H1 (cell line): ENCODE measurements around the gene GRID2. TPM values are rescaled to one million over a fixed set of nuclear protein-coding genes. Genes with fewer than 3 reads are reported as not detected.

Experiments used
- CTCF ChIA-PET: fragments of 300-600 bp; sonication (Branson Sonifier 250); formaldehyde crosslinking; loops from one replicate; lab custom pipeline; 2021; ENCODE audit not compliant: partially characterized antibody; lab: Charles Lee
- POLR2A ChIA-PET: fragments of 300-600 bp; sonication (Branson Sonifier 250); formaldehyde crosslinking; loops from one replicate; lab custom pipeline; 2021; ENCODE audit warnings: inconsistent platforms; ENCODE audit not compliant: partially characterized antibody; lab: Charles Lee
- DNase-seq, 2 experiments: peaks; one replicate each; pipeline versions ENCODE4 v3.0.0 to v3.0.0-alpha.2; 2010 to 2022; ENCODE audit warnings: low spot score in 2 of 2, low read depth in 1 of 2, mixed read lengths in 1 of 2
- FAIRE-seq: peaks from 2 replicates; lab custom pipeline; 2011; peaks lifted over from hg19 to GRCh38; lab: Jason Lieb, UNC
- H2AFZ ChIP-seq: 2 replicates; pipeline ENCODE4 v1.8.1; 2012; ENCODE audit warnings: low read length, inconsistent platforms
- H2AK5ac ChIP-seq: 2 replicates; pipeline ENCODE4 v1.6.1; 2013; ENCODE audit warnings: low read depth, low read length
- H2BK120ac ChIP-seq: replicated peaks from 2 replicates; pipeline ENCODE3; 2013; ENCODE audit warnings: low read depth, low read length, inconsistent platforms
- H2BK12ac ChIP-seq: 2 replicates; pipeline ENCODE4 v1.6.1; 2013; ENCODE audit warnings: low read depth, low read length
- H2BK15ac ChIP-seq: 2 replicates; pipeline ENCODE4 v1.6.1; 2013; ENCODE audit warnings: low read length
- H2BK20ac ChIP-seq: 2 replicates; pipeline ENCODE4 v1.6.1; 2013; ENCODE audit warnings: low read length
- H2BK5ac ChIP-seq: 2 replicates; pipeline ENCODE4 v1.6.1; 2013; ENCODE audit warnings: low read depth, low read length
- H3K14ac ChIP-seq: 2 replicates; pipeline ENCODE4 v1.6.1; 2013; ENCODE audit warnings: inconsistent platforms; ENCODE audit not compliant: insufficient read length
- H3K18ac ChIP-seq: 2 replicates; pipeline ENCODE4 v1.6.1; 2013; ENCODE audit warnings: low read length; ENCODE audit errors: extremely low read depth
- H3K23ac ChIP-seq: 2 replicates; pipeline ENCODE4 v1.6.1; 2013; ENCODE audit warnings: inconsistent platforms; ENCODE audit not compliant: insufficient read length
- H3K23me2 ChIP-seq: 2 replicates; pipeline ENCODE4 v1.6.1; 2013; ENCODE audit warnings: low read depth, low read length
- H3K27ac ChIP-seq: 2 replicates; pipeline ENCODE4 v1.6.1; 2011; ENCODE audit warnings: low read depth, low read length, inconsistent platforms
- H3K27me3 ChIP-seq, 4 experiments: replicated peaks in 1 of 4; 1 replicate in 1 of 4; 2 replicates in 3 of 4; pipeline versions ENCODE4 v1.6.1 to v1.8.1; 2011 to 2013; ENCODE audit warnings: low read length in 3 of 4, mild to moderate bottlenecking in 3 of 4, inconsistent platforms in 2 of 4, mixed read lengths in 2 of 4, moderate library complexity in 1 of 4; ENCODE audit not compliant: control insufficient read depth in 3 of 4, insufficient read depth in 3 of 4; ENCODE audit errors: extremely low read depth in 1 of 4
- H3K36me3 ChIP-seq, 4 experiments: 2 replicates each; pipeline versions ENCODE4 v1.6.1 to v1.8.1; 2011 to 2013; ENCODE audit warnings: mild to moderate bottlenecking in 4 of 4, low read length in 3 of 4, moderate library complexity in 2 of 4, control low read depth in 1 of 4, inconsistent platforms in 1 of 4; ENCODE audit not compliant: insufficient read depth in 4 of 4, control insufficient read depth in 2 of 4
- H3K4ac ChIP-seq: replicated peaks from 2 replicates; pipeline ENCODE3; 2013; ENCODE audit warnings: low read length, low read depth, mixed read lengths, inconsistent platforms; ENCODE audit not compliant: insufficient read length
- H3K4me1 ChIP-seq, 4 experiments: replicated peaks in 1 of 4; 1 replicate in 1 of 4; 2 replicates in 3 of 4; pipeline versions ENCODE4 v1.6.1 to v1.8.1; 2011 to 2013; ENCODE audit warnings: low read length in 3 of 4, inconsistent platforms in 2 of 4, mixed read lengths in 1 of 4; ENCODE audit not compliant: insufficient read depth in 4 of 4, control insufficient read depth in 3 of 4
- H3K4me2 ChIP-seq, 2 experiments: 2 replicates each; pipeline versions ENCODE4 v1.6.1 to v1.8.1; 2011 to 2013; ENCODE audit warnings: low read depth in 2 of 2, low read length in 2 of 2, control low read depth in 1 of 2, inconsistent platforms in 1 of 2, mild to moderate bottlenecking in 1 of 2; ENCODE audit not compliant: insufficient read depth in 1 of 2
- H3K4me3 ChIP-seq, 4 experiments: fragments of 200-600, 300-600 bp in 1 of 4; sonication (generic), shearing (Covaris generic), sonication (Bioruptor Twin) in 1 of 4; 2 replicates each; pipeline versions ENCODE4 v1.5.1 to v1.8.1; 2011 to 2016; ENCODE audit warnings: low read length in 4 of 4, low read depth in 3 of 4, control low read depth in 2 of 4, inconsistent platforms in 2 of 4, mild to moderate bottlenecking in 2 of 4, mixed read lengths in 1 of 4, moderate library complexity in 1 of 4; ENCODE audit not compliant: insufficient read depth in 2 of 4; ENCODE audit errors: extremely low read depth in 1 of 4
- H3K56ac ChIP-seq: replicated peaks from 2 replicates; pipeline ENCODE3; 2013; ENCODE audit warnings: low read depth, mild to moderate bottlenecking, mixed read lengths, low read length, inconsistent platforms; ENCODE audit not compliant: insufficient read length
- H3K79me1 ChIP-seq: 2 replicates; pipeline ENCODE4 v1.6.1; 2013; ENCODE audit warnings: low read depth, low read length, control low read depth
- H3K79me2 ChIP-seq, 2 experiments: 2 replicates each; pipeline versions ENCODE4 v1.6.1 to v1.8.1; 2012 to 2013; ENCODE audit warnings: low read length in 2 of 2, mild to moderate bottlenecking in 2 of 2, inconsistent platforms in 1 of 2; ENCODE audit not compliant: insufficient read depth in 2 of 2, control insufficient read depth in 1 of 2
- H3K9ac ChIP-seq, 4 experiments: replicated peaks in 1 of 4; 1 replicate in 1 of 4; 2 replicates in 3 of 4; pipeline versions ENCODE4 v1.6.1 to v1.8.1; 2011 to 2013; ENCODE audit warnings: low read depth in 3 of 4, low read length in 3 of 4, control low read depth in 2 of 4, mild to moderate bottlenecking in 2 of 4, moderate library complexity in 2 of 4, inconsistent platforms in 1 of 4; ENCODE audit errors: extremely low read depth in 1 of 4
- H3K9me3 ChIP-seq, 2 experiments: 2 replicates each; pipeline versions ENCODE4 v1.6.1 to v1.8.1; 2012 to 2013; ENCODE audit warnings: mild to moderate bottlenecking in 2 of 2, moderate library complexity in 2 of 2, control low read depth in 1 of 2, inconsistent platforms in 1 of 2, low read depth in 1 of 2, low read length in 1 of 2, mixed read lengths in 1 of 2; ENCODE audit not compliant: insufficient read depth in 2 of 2
- H4K20me1 ChIP-seq, 2 experiments: replicated peaks in 1 of 2; 2 replicates each; pipeline versions ENCODE3 to v1.8.1; 2011 to 2013; ENCODE audit warnings: inconsistent platforms in 2 of 2, low read length in 2 of 2, mild to moderate bottlenecking in 1 of 2; ENCODE audit not compliant: insufficient read depth in 2 of 2, control insufficient read depth in 1 of 2
- H4K5ac ChIP-seq: 2 replicates; pipeline ENCODE4 v1.6.1; 2013; ENCODE audit warnings: low read length, low read depth, mixed read lengths, inconsistent platforms; ENCODE audit not compliant: insufficient read length
- H4K8ac ChIP-seq: 2 replicates; pipeline ENCODE4 v1.8.0; 2013; ENCODE audit warnings: mild to moderate bottlenecking, moderate library complexity, low read length, inconsistent platforms; ENCODE audit not compliant: insufficient read depth; ENCODE audit errors: extremely low read depth
- H4K91ac ChIP-seq: replicated peaks from 2 replicates; pipeline ENCODE3; 2013; ENCODE audit warnings: low read length, mixed read lengths, inconsistent platforms; ENCODE audit not compliant: insufficient read length
- BRCA1 ChIP-seq: IDR thresholded peaks from 2 replicates; pipeline ENCODE4 v1.6.1; 2012; ENCODE audit warnings: low read depth, low read length, improper control_type of control experiment
- EGR1 ChIP-seq: IDR thresholded peaks from 2 replicates; pipeline ENCODE4 v1.6.1; 2011; ENCODE audit warnings: low read depth, low read length, borderline replicate concordance
- EP300 ChIP-seq, 2 experiments: IDR thresholded peaks; 1 replicate in 1 of 2; 2 replicates in 1 of 2; pipeline ENCODE4 v1.6.1; 2011 to 2012; ENCODE audit warnings: low read depth in 2 of 2, low read length in 2 of 2, mild to moderate bottlenecking in 2 of 2, borderline replicate concordance in 1 of 2, inconsistent platforms in 1 of 2, moderate library complexity in 1 of 2
- EZH2 ChIP-seq: fragments of 200-600 bp; sonication (generic); IDR thresholded peaks from 2 replicates; pipeline ENCODE4 v1.7.1; 2012; ENCODE audit warnings: low read depth, mild to moderate bottlenecking, moderate library complexity, low read length, inconsistent platforms; ENCODE audit not compliant: severe bottlenecking
- GABPA ChIP-seq: IDR thresholded peaks from 2 replicates; pipeline ENCODE4 v1.6.1; 2011; ENCODE audit warnings: mild to moderate bottlenecking, low read length, moderate library complexity, borderline replicate concordance; ENCODE audit not compliant: insufficient read depth
- JUND ChIP-seq: IDR thresholded peaks from 2 replicates; pipeline ENCODE4 v1.6.1; 2011; ENCODE audit warnings: mild to moderate bottlenecking, improper control_type of control experiment, low read length
- KDM4A ChIP-seq: IDR thresholded peaks from one replicate; pipeline ENCODE4 v1.7.1; 2012; ENCODE audit warnings: low read depth, mild to moderate bottlenecking, moderate library complexity, low read length, inconsistent platforms; ENCODE audit not compliant: severe bottlenecking
- POLR2AphosphoS5 ChIP-seq: IDR thresholded peaks from 2 replicates; pipeline ENCODE4 v1.6.1; 2011; ENCODE audit warnings: low read depth, low read length
- RBBP5 ChIP-seq: IDR thresholded peaks from 2 replicates; pipeline ENCODE4 v1.7.1; 2012; ENCODE audit warnings: low read depth, mild to moderate bottlenecking, inconsistent platforms, low read length, moderate library complexity, borderline replicate concordance
- RXRA ChIP-seq: IDR thresholded peaks from 2 replicates; pipeline ENCODE4 v1.6.1; 2011; ENCODE audit warnings: low read depth, mild to moderate bottlenecking, low read length, moderate library complexity; ENCODE audit not compliant: insufficient read depth
- SIRT6 ChIP-seq: IDR thresholded peaks from one replicate; pipeline ENCODE4 v1.7.1; 2012; ENCODE audit warnings: low read length, inconsistent platforms
- SP2 ChIP-seq: IDR thresholded peaks from 2 replicates; pipeline ENCODE4 v1.6.1; 2012; ENCODE audit warnings: mild to moderate bottlenecking, low read length, inconsistent platforms
- USF2 ChIP-seq: IDR thresholded peaks from 2 replicates; pipeline ENCODE4 v1.6.1; 2011; ENCODE audit warnings: low read length, improper control_type of control experiment
- ZNF274 ChIP-seq: IDR thresholded peaks from 2 replicates; pipeline ENCODE4 v1.7.0; 2012; ENCODE audit warnings: low read length, borderline replicate concordance; ENCODE audit errors: extremely low read depth
- WGBS, 2 experiments: shearing (Covaris generic) in 1 of 2; methylation state at CpG; one replicate each; pipeline versions ENCODE4 v1.1.6 to v1.1.7; 2013 to 2015; ENCODE audit warnings: low lambda C conversion rate in 2 of 2, mixed read lengths in 2 of 2, inconsistent platforms in 1 of 2, low coverage in 1 of 2, missing lambda C conversion rate in 1 of 2; ENCODE audit not compliant: insufficient replicate concordance in 2 of 2, insufficient coverage in 1 of 2, insufficient read length in 1 of 2; ENCODE audit errors: extremely low coverage in 1 of 2, missing lambda C conversion rate in 1 of 2; 5-methylcytosine and 5-hydroxymethylcytosine counted together
- polyA plus RNA-seq, 7 experiments: library from polyadenylated mRNA; depleted of rRNA in 3 of 7; stranded (reverse) in 5 of 7; unstranded in 2 of 7; fragments of >200 nt in 5 of 7; fragments of 200-250 nt in 2 of 7; gene quantifications; 1 replicate in 5 of 7; 2 replicates in 1 of 7; 4 replicates in 1 of 7; pipeline versions ENCODE4 v1.2.1 to v1.2.3, GENCODE V29; 2011 to 2013; ENCODE audit warnings: missing spikeins in 2 of 7, mixed read lengths in 2 of 7
- total RNA-seq: library from RNA; stranded (reverse); fragmentation: NEBNext Ultra II Directional; extraction: Animal tissue kit (Norgen Biotek cat#: 25700); gene quantifications from 2 replicates; pipeline ENCODE4 v1.2.1, GENCODE V29; 2021

Gene GRID2
- total and polyA plus RNA-seq, 2 of the 8 experiments (the other 6 are each of a cell fraction or from before 2014, with no cell fraction given): 31.1 to 81.9 TPM

- Histone ChIP-seq H3K4me1 (no peaks in the 10 kb centered on the region), H3K9ac (no peak overlapping the region), H3K18ac (no peak overlapping the region), H3K27me3 (no peaks in the 10 kb centered on the region), H4K5ac (no peak overlapping the region), H2BK5ac (no peak overlapping the region), H3K4me2 (no peak overlapping the region), H3K79me1 (no peaks in the 10 kb centered on the region), H4K8ac (no peak overlapping the region), H3K27ac (no peak overlapping the region), H3K56ac (no peak overlapping the region), H2AFZ (no peak overlapping the region), H3K23ac (no peak overlapping the region), H4K20me1 (no peaks in the 10 kb centered on the region), H3K36me3 (no peaks in the 10 kb centered on the region), H2BK120ac (no peak overlapping the region), H3K14ac (no peak overlapping the region), H3K4ac (no peak overlapping the region), H2AK5ac (no peak overlapping the region), H2BK12ac (no peak overlapping the region), H3K79me2 (no peaks in the 10 kb centered on the region), H4K91ac (no peak overlapping the region), H3K4me3 (no peak overlapping the region), H2BK20ac (no peak overlapping the region), H3K23me2 (no peaks in the 10 kb centered on the region), H3K9me3 (no peaks in the 10 kb centered on the region), H2BK15ac (no peak overlapping the region)
- WGBS, 2 experiments: 96% methylated on average over 1 of the region's 1 CpG; no CpG with 5 or more reads in 1 of the 2 experiments
- CTCF ChIA-PET: no interaction called here
- POLR2A ChIA-PET: no interaction called here
- DNase-seq: no peak
- FAIRE-seq: no peak
- no peak for TF ChIP-seq EP300 (IDR thresholded peaks at IDR 0.05; ENCODE audit: borderline replicate concordance in 1 of 2, low read depth in 2 of 2, low read length in 2 of 2)
- TF ChIP-seq KDM4A: no peak
- no peak for TF ChIP-seq USF2
- TF ChIP-seq ZNF274: no peak
- TF ChIP-seq RBBP5: no peak
- TF ChIP-seq RXRA: no peak
- no peak for TF ChIP-seq SIRT6
- TF ChIP-seq EGR1: no peak
- TF ChIP-seq EZH2: no peak
- no peak for TF ChIP-seq JUND
- TF ChIP-seq GABPA: no peak
- no peak for TF ChIP-seq SP2
- TF ChIP-seq BRCA1: no peak
- no peak for TF ChIP-seq POLR2AphosphoS5
Observed at GRCh38 chr4:93478805-93479204, 1175.0 kb downstream of the GRID2 start.
